Nephron progenitor cell (in vitro differentiated cells): ENCODE measurements around the gene TRPV2.

ENCODE experiments used
- DNase-seq: peaks from one replicate; pipeline ENCODE4 v3.0.0; 2021
- H3K27ac Mint-ChIP-seq: 2 replicates; pipeline ENCODE4 v1.8.0; 2021; ENCODE audit warnings: mild to moderate bottlenecking, moderate library complexity, mixed read lengths
- H3K27me3 Mint-ChIP-seq: 2 replicates; pipeline ENCODE4 v1.8.0; 2021; ENCODE audit warnings: mild to moderate bottlenecking, low read depth, mixed read lengths; ENCODE audit not compliant: poor library complexity
- H3K36me3 Mint-ChIP-seq: 2 replicates; pipeline ENCODE4 v1.8.0; 2021; ENCODE audit warnings: low read depth, mixed read lengths
- H3K4me1 Mint-ChIP-seq: 2 replicates; pipeline ENCODE4 v1.8.0; 2021; ENCODE audit warnings: mixed read lengths
- H3K4me3 Mint-ChIP-seq: 2 replicates; pipeline ENCODE4 v1.8.0; 2021; ENCODE audit warnings: mild to moderate bottlenecking, moderate library complexity, mixed read lengths
- H3K9me3 Mint-ChIP-seq: 2 replicates; pipeline ENCODE4 v1.8.0; 2021; ENCODE audit warnings: mild to moderate bottlenecking, moderate library complexity, mixed read lengths
- TF ChIP-seq, protein P1 (sequence below): fragments of 200-600 bp; sonication (generic); IDR thresholded peaks from 2 replicates; pipeline ENCODE4 v1.5.0; 2021; ENCODE audit warnings: antibody characterized with exemption

Gene TRPV2

DNA sequence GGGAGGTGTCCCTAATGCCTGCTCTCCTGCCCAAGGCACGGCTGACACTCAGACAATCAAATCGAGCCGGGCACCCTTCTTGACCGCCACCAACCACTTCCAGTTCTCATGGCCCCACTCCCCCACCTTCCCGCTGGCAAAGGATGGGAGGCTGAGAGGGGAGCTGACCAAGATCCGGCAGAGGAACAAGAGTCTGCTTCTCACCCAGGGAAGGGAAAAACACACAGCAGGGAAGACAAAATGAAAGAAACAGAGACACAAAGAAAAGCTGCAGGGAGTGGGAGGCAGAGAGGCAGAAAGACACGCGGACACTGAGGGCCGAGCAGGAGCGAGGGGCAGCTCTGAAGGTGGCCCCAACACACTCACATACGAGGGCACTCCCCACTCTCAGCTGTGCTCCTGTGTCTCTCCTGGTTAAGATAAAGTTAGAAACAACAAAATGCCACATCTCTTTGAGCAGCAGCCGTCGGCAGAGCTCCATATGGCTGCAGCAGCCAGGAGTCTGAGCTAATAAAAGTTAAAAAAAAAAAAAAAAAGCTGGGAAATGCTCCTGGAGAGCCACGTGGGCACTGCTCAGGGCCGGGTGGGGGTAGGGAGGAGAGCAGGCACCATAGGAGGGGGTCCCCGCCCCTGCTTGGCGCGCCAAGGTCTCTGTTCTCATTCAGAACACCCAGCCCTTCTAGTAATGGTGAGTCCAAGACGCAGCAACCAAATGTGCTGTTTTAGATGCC, 69.2 kb downstream of the TRPV2 start:
- DNase-seq = no peak

More for the DNA sequence above, 69.2 kb downstream of the TRPV2 start:
- peak overlapping the region; percentile 71 for H3K4me3 Mint-ChIP-seq
- H3K27me3 Mint-ChIP-seq = no peaks in the 10 kb centered on the region
- peaks cover 57% of the 10 kb centered on the region for H3K4me1 Mint-ChIP-seq
- H3K9me3 Mint-ChIP-seq = no peaks in the 10 kb centered on the region
- peak overlapping the region; percentile 5 for H3K27ac Mint-ChIP-seq
- TF ChIP-seq, protein P1, sequence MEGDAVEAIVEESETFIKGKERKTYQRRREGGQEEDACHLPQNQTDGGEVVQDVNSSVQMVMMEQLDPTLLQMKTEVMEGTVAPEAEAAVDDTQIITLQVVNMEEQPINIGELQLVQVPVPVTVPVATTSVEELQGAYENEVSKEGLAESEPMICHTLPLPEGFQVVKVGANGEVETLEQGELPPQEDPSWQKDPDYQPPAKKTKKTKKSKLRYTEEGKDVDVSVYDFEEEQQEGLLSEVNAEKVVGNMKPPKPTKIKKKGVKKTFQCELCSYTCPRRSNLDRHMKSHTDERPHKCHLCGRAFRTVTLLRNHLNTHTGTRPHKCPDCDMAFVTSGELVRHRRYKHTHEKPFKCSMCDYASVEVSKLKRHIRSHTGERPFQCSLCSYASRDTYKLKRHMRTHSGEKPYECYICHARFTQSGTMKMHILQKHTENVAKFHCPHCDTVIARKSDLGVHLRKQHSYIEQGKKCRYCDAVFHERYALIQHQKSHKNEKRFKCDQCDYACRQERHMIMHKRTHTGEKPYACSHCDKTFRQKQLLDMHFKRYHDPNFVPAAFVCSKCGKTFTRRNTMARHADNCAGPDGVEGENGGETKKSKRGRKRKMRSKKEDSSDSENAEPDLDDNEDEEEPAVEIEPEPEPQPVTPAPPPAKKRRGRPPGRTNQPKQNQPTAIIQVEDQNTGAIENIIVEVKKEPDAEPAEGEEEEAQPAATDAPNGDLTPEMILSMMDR = no peak
- H3K36me3 Mint-ChIP-seq = no peaks in the 10 kb centered on the region
